Effector CD8-positive, alpha-beta T cell (primary cell): ENCODE measurements around the gene AP2B1.
"Not testable (repeated sequence)": the region's sequence is repeated elsewhere in the genome, so short reads cannot be mapped to it uniquely, and the experiment has no call there.

Source experiments
- DNase-seq: peaks from one replicate; lab custom pipeline; 2025; lab: John Stamatoyannopoulos, UW
- total RNA-seq, 4 experiments: gene quantifications; one replicate each; lab custom pipeline; 2026; lab: John Stamatoyannopoulos, UW

The AP2B1 gene
- total RNA-seq, result 184 to 229 (median 209) reads per million in 4 experiments

- DNase-seq, result peak; percentile 95
Observed at GRCh38 chr17:35587074-35587961, at the start of gene AP2B1. Gene AP2B1 (plus strand): TSS chr17:35587322. CDS start chr17:35594031, 6,709 bp downstream.

GRCh38 chr17:35537601-35538141 lies 49.5 kb upstream of the AP2B1 start, which contains the start of gene SLFN12L:
Gene SLFN12L (minus strand): TSS chr17:35537678. CDS start chr17:35522364, 15,314 bp downstream.
- DNase-seq, result no peak

DNA sequence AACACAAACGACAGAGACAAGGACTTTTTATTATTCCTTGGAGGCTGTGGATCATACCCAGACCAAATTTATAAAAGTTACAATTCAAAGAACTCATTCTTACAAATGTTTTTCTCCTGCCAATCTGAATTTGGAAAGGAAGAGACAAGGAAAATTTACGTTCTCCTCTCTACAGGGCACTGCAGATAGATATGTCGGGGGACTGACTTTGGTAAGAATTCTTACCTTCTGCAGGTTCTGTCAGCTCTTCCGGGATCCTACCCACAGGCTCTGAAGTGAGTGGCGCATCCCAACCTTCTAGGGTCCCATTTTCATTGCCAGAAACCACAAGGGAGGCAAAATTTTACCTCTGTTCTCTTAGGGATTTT lies 47.5 kb upstream of the AP2B1 start:
- DNase-seq, result no peak

DNA sequence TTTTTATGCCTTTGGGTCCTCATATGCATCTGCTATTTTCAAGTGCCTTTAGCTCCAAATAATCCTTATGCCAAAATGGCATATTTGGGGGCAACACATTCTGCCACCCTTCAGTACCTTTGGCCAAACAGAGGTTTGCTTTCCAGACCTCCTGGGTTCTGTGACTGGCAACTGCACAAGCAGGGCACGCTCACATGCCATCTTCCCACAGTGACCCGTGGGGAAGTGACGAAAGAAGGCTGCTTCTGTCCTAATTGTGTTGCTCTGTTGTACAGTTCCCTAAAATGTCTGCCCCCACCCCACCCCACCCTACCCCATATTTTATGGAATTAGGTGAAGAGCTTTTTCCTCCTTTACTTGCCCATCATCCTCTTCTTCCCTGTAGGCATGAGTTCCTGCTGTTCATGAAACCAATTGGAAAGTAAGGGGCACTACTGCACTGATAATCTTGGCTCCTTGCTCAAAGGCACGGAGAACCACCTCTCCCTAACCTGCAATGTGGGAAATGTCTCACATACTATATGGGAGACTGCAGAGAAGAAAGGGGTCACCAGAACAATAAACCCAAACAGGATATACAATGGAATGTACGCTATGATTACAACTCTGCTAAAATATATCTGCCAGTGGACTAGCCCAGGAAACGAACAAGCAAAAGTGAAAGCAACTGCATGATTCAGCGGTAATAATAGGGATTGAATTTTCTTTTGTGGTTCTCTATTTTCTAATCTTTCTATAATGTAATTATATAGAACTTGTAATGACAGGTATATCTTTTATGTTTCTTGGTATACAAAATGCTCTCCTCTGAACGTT lies 46.3 kb upstream of the AP2B1 start:
- DNase-seq, result no peak

DNA sequence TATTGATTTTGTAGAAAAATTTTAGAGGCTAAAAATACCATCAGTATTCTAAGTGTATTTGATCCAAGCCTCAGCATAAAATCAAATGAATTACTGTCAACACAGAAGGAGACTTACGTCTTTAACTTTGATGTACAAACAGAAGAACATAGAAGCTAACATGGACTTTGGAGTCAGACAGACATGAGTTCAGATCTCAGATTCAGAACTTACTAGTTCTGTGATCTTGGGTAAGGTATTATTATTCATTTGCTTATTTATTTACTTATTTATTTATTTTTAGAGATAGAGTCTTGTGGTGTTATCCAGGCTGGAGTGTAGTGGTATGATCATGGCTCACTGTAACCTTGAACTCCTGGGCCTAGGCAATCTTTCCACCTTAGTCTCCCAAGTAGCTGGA lies 45.7 kb upstream of the AP2B1 start:
- no peak for DNase-seq

GRCh38 chr17:35542990-35543389 lies 44.1 kb upstream of the AP2B1 start:
- no peak for DNase-seq

DNA sequence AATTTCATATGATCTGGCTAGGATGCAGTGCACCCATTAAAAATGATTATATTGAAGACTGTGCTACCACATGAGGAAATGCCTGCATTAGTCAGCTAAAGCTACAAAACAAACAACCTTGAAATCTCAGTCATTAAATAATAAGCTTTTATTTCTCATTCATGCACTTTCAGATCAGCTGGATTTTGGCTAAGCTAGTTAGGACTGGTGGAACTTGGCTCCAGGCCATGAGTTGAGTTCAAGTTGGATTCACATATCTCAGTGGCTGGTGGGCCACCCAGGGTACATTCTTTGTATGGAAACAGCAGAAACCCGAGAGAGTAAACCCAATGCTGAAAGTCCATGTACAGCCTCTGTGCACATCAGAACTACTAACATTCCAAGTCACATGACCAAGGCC lies 43.3 kb upstream of the AP2B1 start:
- no peak for DNase-seq

GRCh38 chr17:35545150-35545549 lies 42.0 kb upstream of the AP2B1 start:
- DNase-seq, result no peak

DNA sequence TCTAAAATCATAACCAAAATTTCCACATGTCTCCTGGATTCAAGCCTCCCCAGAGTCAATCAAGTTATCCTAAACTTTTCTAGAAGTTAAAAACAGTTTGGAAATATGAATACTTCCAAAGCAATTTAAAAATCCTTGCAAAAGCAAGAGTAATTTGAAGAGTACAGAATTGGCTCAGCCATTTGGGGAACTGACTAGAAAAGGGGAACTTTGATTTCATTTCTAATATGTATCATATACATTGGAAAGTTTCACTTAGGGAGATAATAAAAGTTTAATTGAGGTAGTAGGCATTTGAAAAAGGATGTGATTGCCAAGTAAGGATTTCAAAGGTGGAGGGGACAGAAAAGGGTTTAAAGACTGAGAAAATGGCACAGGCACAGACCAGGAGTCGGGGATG lies 40.6 kb upstream of the AP2B1 start:
- no peak for DNase-seq

- DNase-seq, result no peak
Observed at GRCh38 chr17:35548208-35548810, 38.8 kb upstream of the AP2B1 start.

GRCh38 chr17:35548978-35549377 lies 38.1 kb upstream of the AP2B1 start:
- DNase-seq, result no peak

GRCh38 chr17:35553310-35553709 lies 33.8 kb upstream of the AP2B1 start:
- no peak for DNase-seq

DNA sequence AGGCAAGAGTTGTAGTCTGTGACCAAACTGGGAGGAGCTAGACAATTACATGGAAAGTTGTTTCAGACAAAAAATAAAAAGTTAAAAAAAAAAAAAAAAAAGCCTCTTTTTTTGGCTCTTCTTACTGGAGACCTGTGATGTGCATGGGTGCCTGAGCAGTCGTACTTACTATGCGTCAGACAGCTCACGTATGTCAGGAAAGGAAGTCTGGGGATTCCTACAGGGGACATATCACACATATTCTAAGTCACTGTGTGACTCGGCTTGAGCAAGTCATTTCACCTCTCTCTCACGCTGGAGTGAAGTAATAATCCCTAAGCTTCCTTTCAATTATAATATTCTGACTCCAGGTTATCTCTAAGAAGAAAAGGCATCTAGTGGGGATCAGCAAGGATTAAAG lies 32.5 kb upstream of the AP2B1 start:
- DNase-seq, result no peak

GRCh38 chr17:35555691-35556090 lies 31.4 kb upstream of the AP2B1 start:
- no peak for DNase-seq

DNA sequence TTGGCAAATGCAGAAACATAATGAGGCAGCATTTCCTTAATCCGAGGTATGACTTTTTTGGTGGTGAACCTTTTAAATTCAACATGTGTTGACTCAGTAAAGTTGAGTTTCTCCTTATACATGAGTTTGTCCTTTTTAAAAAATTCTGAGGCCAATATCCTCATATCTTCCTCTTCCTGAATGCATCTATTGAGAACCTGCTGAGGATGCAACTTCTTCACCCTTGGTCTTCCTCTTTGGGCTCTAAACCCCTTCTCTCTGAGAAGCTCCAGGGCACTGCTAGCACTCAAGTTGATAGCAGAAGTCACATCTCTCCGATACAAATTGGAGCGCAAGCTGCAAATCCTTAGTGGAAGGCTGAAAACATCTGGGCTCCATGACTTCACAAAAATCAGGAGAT lies 29.8 kb upstream of the AP2B1 start:
- no peak for DNase-seq

DNA sequence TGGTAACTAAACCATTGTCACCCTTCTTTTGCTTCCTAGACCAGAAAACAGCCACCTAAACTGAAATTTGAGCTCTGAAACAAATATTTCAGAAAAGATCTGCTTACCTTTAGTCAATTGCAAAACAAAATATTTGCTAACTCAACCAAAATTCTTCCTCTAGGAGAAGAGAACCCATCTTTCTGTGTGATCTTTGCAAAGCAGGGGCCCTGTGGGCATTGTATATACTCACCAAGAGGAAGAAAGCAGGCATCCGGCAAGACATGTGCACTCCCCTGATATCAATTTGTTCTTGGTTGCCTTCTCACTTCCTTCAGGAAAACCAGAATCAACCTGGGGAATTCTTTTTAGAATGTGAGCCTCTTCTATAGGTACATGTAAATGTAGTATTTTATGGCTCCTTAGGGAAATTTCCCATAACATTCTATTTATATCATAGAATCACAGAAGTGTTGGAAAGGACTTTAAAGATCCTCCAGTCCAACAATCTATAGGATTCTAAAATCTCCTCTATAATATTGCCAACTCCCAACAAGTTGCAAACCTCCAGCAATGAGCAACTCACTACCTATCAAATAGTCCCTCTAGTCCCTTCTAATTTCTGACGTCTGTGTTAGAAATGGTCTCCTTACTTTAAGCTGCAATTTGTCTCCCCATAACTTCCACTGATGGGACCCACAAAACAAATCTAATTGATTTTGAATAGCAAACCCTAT lies 27.5 kb upstream of the AP2B1 start:
- DNase-seq, result no peak

DNA sequence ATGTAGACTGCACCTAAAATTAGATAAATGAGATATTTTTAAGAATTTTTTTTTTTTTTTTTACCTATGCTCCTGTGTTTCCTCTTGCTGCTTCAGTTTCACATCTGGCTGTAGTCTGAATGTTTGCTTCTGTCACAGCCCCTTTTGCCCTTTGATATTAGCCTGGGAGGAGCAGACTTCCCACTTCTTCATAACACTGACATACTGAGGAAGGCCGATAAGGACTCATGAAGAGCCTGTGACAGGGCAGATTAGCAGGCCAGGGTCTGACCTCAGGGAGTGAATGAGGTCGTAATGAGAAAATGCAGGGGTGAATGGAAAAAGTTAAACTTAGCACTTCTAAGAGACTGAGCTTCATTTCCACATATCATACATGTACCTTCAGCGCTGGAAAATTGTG lies 26.4 kb upstream of the AP2B1 start, which contains the start of gene SLFN14:
Gene SLFN14, minus strand, starts transcription at position 117 of the 400 bp plus-strand sequence. CDS start 2,757 bp downstream, outside the sequence.
- no peak for DNase-seq

GRCh38 chr17:35563181-35563580 lies 23.9 kb upstream of the AP2B1 start:
- not testable (repeated sequence) for DNase-seq

- no peak for DNase-seq
Observed at GRCh38 chr17:35566968-35567367, 20.2 kb upstream of the AP2B1 start.

- no peak for DNase-seq
Observed at GRCh38 chr17:35568561-35568960, 18.6 kb upstream of the AP2B1 start.

- no peak for DNase-seq
Observed at GRCh38 chr17:35569405-35569804, 17.7 kb upstream of the AP2B1 start.
